ENCODE results near the gene HECW1.
A peak's percentile ranks its signal among the peaks of the same experiment; 100 is the strongest.
"Not testable (repeated sequence)": the region's sequence is repeated elsewhere in the genome, so short reads cannot be mapped to it uniquely, and the experiment has no call there.

HECW1 gene

DNA sequence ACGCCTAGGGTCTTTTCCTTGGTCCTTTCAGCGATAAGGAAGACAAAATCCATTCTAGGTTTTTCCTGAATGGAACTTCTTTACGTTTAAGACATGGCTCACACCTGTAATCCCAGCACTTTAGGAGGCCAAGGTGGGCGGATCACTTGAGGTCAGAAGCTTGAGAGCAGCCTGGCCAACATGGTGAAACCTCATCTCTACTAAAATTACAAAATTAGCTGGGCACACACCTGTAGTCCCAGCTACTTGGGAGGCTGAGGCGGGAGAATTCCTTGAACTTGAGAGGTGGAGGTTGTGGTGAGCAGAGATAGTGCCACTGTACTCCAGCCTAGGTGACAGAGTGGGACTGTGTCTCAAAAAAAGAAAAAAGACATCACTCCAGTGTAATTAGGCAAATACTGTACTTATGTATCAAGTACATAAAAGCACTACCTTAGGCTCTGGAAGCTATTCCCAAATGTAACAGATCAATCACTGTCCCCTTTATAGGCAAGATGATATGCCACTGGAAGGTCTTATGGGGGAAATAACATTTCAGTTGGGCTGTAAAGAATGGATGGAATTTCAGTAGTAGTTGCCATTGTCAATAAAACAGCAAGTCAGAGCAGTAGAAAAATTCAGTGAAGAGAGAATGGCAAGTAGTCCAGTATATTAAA is 476.2 kb downstream of the HECW1 start:
- FAIRE-seq, result no peak

GRCh38 chr7:43589133-43589478 is 476.7 kb downstream of the HECW1 start:
- no peak for FAIRE-seq

DNA sequence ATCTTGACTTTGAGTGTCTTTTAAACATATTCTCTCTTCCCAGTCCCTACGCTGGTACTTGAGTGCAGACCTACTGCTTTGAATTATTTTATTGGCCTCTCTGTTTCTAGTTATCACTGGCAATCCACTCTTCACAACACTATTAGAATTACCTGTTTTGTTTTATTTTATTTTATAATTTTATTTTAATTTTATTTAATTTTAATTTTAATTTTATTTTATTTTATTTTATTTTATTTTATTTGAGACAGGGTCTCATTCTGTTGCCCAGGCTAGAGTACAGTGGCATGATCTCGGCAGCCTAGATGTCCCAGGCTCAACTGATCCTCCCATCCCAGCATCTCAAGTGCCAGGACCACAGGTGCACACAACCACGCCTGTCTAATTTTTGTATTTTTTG is 477.3 kb downstream of the HECW1 start:
- FAIRE-seq, result no peak

DNA sequence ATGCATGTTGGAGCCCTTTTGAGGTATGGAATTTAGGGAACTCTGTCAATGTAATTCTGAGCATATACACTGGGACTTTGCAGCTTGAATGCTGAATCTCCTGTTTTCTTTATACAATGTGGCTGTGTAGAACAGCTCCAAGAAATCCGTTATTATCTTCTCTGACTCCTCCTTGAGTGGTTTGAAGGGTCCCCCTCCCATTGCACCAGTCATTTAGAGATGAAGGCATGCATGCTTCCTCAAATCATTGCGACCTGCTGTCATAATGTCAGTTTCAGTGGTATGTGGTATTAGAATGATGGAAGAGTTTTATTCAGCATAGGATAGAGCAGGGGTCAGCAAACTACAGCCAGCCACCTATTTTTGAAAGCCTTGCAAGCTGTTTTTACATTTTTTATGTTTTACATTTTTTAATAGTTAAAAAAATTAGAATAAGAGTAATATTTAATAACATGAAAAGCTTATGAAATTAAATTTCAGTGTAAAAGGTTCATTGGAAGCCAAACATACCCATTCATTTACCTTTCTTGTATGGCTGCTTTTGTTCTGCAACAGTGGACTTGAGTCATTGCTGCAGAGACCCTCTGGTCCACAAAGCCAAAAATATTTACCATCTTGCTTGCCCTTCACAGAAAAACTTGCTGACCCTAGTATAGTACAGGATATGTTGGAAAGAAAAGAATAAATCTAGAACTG is 478.6 kb downstream of the HECW1 start:
- FAIRE-seq, result no peak

DNA sequence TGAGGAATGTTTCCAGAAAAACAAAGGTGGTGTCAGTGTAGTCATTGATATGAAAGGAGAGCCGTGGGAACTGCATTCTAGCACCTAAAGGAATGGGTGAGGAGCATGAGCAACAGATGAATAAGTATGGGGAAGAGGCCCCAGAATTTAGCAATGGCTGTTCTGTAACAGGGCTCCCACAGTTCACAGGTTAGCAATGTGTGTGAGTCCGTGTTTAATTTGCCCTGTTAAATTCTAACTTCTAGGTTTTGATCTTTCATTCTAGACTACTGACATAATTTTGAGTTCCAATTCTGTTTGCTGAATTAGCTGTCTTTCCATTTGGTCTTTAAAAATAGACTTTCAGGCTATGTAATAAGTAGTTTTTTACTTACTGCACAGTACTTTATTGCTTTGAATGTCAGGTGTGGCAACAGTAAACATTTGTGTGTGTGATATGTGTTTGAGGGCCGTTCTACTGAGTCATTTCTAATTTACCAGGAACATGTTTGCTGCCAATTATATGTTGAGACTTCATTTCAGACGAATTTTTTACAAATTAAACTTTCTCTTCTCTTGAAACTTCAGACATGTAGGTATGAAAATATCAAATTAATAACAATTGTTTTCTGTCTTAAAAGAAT is 479.2 kb downstream of the HECW1 start:
- FAIRE-seq, result peak; percentile 5

DNA sequence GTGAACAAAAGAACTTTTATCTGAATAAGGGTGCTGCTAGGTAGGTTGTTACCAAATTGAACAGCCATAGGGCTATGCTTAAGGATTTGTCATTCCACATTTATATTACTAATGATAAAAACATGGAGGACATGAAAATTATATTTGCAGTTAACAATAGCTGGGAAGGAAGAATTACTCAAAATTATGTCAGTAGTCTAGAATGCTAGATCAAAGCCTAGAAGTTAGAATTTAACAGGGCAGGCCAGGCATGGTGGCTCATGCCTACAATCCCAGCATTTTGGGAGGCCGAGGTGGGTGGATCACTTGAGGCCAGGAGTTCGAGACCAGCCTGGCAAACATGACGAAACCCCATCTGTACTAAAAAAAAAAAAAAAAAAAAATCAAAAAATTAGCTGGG is 479.9 kb downstream of the HECW1 start:
- no peak for FAIRE-seq

GRCh38 chr7:43593010-43593409 is 480.6 kb downstream of the HECW1 start:
- FAIRE-seq, result no peak

DNA sequence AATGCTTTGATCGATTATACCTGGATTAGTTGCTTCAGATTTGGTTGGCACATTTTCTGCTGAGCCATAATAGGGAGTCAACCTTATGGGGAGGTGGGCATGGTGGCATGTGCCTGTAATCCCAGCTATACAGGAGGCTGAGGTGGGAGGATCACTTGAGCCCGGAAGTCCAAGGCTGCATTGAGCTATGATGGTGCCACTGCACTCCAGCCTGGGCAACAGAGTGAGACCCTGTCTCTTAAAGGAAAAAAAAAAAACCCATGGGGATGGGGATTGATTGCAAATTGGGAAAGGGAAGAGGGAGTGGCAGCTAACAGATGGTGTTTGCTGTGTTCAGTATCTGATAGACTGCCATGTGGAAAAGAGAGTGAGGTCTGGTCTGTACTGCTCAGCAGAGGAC is 481.6 kb downstream of the HECW1 start:
- FAIRE-seq, result no peak

DNA sequence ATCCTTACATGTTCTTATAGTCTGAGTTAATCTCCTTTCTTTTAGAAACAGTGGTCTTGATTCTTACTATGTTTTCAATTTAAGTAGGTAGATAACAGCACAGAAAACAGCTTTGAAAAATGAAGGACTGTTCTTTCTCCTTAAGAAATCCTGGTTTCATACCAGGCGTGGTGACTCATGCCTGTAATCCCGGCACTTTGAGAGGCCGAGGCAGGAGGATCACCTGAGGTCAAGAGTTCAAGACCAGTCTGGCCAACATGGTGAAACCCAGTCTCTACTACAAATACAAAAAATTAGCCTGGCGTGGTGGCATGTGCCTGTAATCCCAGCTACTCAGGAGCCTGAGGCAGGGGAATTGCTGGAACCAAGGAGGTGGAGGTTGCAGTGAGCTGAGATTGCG is 484.0 kb downstream of the HECW1 start:
- FAIRE-seq, result not testable (repeated sequence)

GRCh38 chr7:43600056-43600455 is 487.6 kb downstream of the HECW1 start:
- FAIRE-seq, result no peak

GRCh38 chr7:43602256-43602655 is 489.8 kb downstream of the HECW1 start:
- FAIRE-seq, result no peak

- FAIRE-seq, result no peak
These were observed 491.8 kb downstream of the HECW1 start for GRCh38 chr7:43604251-43604650.

DNA sequence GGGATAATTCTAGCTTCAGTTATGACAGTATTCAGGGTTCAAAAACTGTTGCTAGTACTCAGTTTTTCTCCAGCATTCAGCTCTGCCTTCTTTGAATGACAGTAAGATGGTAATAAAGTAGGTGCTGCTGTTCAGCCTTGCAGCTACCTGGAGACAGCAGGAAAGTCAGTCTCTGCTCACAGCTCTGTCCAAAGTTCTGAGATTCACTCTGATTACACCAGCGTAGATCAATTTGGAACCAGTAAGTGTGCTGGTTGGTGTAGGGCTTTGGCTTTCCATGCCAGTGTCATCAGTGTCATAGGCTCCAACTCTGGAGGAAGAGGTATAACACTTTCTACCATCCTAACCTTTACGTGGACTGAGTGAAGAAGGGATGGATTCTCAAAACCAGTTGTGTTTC is 496.6 kb downstream of the HECW1 start:
- no peak for FAIRE-seq

- FAIRE-seq, result no peak
These were observed 499.7 kb downstream of the HECW1 start for GRCh38 chr7:43612128-43612527.

- no peak for FAIRE-seq
These were observed 500.4 kb downstream of the HECW1 start for GRCh38 chr7:43612599-43613589.

Measured in islet of Langerhans (tissue), 1 donor.